ENCODE results near the gene ROPN1B.
"Not testable (repeated sequence)": the region's sequence is repeated elsewhere in the genome, so short reads cannot be mapped to it uniquely, and the experiment has no call there.

- TF ChIP-seq, protein P1, sequence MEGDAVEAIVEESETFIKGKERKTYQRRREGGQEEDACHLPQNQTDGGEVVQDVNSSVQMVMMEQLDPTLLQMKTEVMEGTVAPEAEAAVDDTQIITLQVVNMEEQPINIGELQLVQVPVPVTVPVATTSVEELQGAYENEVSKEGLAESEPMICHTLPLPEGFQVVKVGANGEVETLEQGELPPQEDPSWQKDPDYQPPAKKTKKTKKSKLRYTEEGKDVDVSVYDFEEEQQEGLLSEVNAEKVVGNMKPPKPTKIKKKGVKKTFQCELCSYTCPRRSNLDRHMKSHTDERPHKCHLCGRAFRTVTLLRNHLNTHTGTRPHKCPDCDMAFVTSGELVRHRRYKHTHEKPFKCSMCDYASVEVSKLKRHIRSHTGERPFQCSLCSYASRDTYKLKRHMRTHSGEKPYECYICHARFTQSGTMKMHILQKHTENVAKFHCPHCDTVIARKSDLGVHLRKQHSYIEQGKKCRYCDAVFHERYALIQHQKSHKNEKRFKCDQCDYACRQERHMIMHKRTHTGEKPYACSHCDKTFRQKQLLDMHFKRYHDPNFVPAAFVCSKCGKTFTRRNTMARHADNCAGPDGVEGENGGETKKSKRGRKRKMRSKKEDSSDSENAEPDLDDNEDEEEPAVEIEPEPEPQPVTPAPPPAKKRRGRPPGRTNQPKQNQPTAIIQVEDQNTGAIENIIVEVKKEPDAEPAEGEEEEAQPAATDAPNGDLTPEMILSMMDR (conservative IDR thresholded peaks at IDR 0.05; ENCODE audit: low read depth in 2 of 2): not testable (repeated sequence)
- not testable (repeated sequence) for TF ChIP-seq EZH2phosphoT487 (IDR thresholded peaks at IDR 0.05; ENCODE audit: unreplicated experiment); EZH2 (IDR thresholded peaks at IDR 0.05; ENCODE audit: low read depth, unreplicated experiment); POLR2AphosphoS5 (IDR thresholded peaks at IDR 0.05; ENCODE audit: low read depth); CREB1 (CRISPR knock-in tag; IDR thresholded peaks at IDR 0.05; ENCODE audit: low read depth)
Observed at GRCh38 chr3:125976003-125976390, 7.0 kb downstream of the ROPN1B start.

Measured in GM23338 (cell line).